GF-D8 (cell line): ENCODE results near the gene PRKCB.
"Not testable (repeated sequence)": the region's sequence is repeated elsewhere in the genome, so short reads cannot be mapped to it uniquely, and the experiment has no call there.

Experiments used
- DNase-seq: peaks from one replicate; lab custom pipeline; 2025; lab: John Stamatoyannopoulos, UW

PRKCB gene

GRCh38 chr16:24132797-24133155 lies 297.0 kb downstream of the PRKCB start:
- no peak for DNase-seq

- DNase-seq = no peak
Measured at GRCh38 chr16:24135624-24136565, 300.1 kb downstream of the PRKCB start.

DNA sequence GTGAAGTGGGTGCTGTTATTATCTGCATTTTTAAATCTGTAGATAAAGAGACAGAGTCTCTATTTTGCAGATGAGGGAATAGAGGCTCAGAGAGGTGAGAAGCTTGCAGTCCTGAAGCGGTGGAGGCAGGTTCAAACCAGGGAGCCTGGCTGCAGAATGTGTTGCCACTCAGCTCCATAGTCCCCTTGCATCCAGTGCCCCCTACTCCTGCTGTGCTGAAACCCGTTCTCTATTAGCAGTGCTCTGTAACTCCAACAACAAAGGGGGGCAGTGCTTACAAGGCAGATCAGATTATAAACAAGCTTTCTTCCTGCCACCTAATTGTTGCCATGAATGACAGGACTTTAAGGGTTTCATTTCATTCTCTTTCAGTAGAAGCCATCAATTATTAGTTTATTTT lies 302.2 kb downstream of the PRKCB start:
- DNase-seq = no peak

- DNase-seq = no peak
Measured at GRCh38 chr16:24138575-24138974, 302.8 kb downstream of the PRKCB start.

DNA sequence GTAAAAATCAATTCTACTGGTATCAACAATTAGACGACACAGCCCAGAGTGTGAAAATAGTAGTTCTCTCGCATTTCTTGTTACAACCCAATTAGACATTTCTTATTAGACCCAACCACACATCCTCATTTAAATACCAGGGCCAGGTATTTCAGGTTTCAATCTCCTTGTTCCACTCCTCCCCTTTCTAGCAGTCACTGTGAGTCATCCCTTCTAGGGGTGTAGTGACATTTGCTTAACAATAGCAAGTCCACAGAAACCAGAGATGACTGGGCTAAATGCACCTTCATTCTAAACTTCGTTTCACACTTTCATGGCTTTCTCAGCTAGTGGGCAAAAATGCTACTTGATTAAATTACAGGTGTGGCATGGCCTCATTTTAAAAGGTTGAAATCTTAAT lies 303.5 kb downstream of the PRKCB start:
- no peak for DNase-seq

GRCh38 chr16:24140730-24141129 lies 304.9 kb downstream of the PRKCB start:
- DNase-seq = no peak

GRCh38 chr16:24141466-24141865 lies 305.7 kb downstream of the PRKCB start:
- no peak for DNase-seq

GRCh38 chr16:24141917-24142316 lies 306.1 kb downstream of the PRKCB start:
- no peak for DNase-seq

DNA sequence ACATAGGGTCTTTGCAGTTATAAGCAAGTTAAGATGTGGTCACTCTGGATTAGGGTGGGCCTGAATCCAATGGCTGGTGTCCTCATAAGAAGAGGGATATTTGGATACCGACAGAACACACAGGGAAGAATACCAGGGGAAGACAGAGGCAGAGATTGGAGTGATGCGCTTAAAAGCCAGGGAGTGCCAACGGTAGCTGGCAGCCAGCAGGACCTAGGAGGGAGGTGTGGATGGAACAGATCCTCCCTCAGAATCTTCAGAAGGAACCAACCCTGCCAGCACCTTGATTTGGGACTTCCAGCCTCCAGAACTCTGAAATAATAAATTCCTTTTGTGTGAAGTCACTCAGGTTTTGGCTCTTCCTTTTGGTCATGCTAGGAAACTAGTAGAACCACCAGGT lies 310.1 kb downstream of the PRKCB start:
- no peak for DNase-seq

- DNase-seq = no peak
Measured at GRCh38 chr16:24146518-24146917, 310.7 kb downstream of the PRKCB start.

- no peak for DNase-seq
Measured at GRCh38 chr16:24149102-24149501, 313.3 kb downstream of the PRKCB start.

DNA sequence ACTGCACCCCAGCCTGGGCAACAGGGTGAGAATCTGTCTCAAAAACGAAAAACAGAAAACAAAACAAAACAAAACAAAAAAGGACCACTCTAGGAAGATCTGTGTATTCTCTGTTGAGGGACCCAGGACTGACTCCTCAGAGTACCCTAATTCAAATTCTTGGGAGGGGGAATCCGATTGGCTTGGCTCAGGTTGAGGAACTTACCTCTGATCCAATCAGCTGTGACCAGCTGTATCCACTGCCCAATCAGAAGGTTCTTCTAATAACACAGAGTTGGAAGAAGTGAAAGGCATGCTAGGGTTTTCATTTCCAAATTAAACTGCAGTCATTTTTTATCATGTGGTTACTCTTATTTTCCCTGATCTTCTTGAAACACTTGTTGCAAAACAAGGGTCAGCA lies 314.5 kb downstream of the PRKCB start:
- no peak for DNase-seq

- no peak for DNase-seq
Measured at GRCh38 chr16:24151482-24151939, 315.7 kb downstream of the PRKCB start.

DNA sequence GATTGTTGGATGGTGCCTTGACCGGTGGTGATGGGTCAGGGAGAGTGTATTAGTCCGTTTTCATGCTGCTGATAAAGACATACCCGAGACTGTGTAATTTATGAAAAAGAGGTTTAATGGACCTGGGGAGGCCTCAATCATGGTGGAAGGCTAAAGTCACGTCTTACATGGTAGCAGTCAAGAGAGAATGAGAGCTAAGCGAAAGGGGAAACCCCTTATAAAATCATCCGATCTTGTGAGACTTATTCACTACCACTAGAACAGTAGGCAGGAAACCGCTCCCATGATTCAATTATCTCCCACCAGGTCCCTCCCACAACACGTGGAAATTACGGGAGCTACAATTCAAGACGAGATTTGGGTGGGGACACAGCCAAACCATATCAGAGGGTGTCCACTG lies 316.3 kb downstream of the PRKCB start:
- DNase-seq = not testable (repeated sequence)

DNA sequence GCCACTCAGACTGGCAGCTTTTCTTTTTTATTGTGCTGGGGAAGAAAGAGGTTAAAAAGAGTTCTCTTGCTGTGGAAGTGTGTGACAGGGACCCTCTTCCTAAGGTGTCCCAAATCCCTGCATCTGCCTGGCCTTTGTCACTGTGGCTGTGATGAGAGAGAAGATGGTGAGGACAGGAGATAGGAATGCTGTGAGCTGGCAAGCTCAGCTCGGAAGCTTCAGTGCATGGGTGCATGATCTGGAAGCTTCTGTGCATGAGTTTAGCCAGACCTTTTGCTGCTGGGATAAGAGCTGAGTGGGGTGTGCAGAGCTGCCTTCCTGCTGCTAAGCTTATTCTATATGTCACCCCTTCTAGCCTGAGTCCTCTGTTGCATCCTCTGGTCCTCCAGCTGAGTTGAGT lies 317.0 kb downstream of the PRKCB start:
- DNase-seq = no peak

DNA sequence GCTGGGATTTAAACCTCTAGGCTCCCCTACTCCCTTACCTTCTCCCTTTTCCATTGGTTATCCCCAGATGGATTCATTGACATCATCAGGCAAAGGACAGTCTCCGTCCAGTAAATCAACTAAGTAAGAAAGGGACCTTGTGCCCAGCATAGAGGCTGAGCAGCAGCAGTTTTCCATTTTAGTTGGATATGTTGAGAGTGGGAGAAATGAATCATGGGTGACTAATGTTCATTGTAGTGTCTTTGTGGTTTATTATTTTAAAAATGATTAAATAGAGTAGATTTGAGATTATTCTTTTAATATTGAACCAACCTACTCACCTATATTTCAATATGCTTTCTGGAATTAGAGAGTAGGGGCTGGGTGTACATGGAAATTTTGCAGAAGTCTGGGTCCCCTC lies 321.0 kb downstream of the PRKCB start:
- no peak for DNase-seq

- DNase-seq = no peak
Measured at GRCh38 chr16:24163935-24164334, 328.2 kb downstream of the PRKCB start.

GRCh38 chr16:24164416-24164815 lies 328.6 kb downstream of the PRKCB start:
- no peak for DNase-seq

GRCh38 chr16:24165273-24165672 lies 329.5 kb downstream of the PRKCB start:
- DNase-seq = no peak

DNA sequence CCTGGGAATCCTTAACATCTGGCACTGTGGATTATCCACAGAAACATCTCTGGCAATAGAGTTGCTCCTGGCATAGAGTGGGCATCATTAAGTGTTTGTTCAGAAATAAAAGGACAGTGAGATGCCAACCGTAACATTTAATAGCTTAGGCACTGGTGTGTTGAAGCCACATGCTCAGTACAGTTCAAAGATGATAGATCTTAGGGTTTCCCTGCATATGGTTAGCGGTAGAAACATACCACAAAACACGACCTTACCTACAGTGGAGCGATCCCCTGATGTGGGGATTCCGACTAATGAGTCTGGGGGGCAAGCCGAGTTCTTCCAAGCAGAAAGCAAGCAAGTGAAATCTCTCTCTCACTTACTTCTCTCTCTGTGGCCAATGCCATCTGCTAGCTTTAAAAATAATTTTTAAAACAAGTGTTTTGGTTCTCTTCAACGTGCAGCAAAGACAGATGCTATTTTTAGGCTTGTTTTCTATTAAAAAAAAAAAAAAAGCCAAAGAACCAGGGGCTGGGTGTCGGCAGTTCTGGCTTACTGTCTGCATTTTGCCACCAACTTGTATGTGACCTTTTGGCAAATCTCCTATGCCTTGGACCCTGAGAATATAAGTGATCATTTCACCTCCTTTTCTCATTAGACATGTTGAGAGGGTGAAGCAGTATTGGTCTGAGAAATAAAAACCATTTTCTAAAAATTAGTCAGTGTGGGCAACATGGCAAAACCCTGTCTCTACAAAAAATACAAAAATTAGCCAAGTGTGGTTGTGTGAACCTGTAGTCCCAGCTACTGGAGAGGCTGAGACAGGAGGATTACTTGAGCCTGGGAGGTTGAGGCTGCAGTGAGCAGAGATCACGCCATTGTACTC lies 331.1 kb downstream of the PRKCB start:
- no peak for DNase-seq

DNA sequence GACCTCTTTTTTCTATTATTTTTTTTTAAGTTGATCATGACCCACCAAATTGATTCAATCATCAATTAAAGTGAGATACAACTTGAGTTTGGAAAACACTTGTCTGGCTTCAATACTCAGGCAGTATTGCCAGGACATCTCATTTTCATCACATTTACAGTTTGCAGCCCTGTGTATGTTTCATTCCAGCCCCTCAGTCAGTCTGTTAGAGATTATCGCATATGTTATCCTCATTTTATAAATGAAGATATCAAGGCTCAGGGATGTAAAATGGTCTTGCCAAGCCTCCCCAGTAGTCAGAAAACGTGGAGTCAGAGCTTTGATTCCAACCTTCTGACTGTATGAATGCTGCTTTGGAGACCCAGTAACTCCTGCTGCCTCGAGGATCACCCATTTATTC lies 333.1 kb downstream of the PRKCB start:
- no peak for DNase-seq

GRCh38 chr16:24170407-24170806 lies 334.6 kb downstream of the PRKCB start:
- no peak for DNase-seq

DNA sequence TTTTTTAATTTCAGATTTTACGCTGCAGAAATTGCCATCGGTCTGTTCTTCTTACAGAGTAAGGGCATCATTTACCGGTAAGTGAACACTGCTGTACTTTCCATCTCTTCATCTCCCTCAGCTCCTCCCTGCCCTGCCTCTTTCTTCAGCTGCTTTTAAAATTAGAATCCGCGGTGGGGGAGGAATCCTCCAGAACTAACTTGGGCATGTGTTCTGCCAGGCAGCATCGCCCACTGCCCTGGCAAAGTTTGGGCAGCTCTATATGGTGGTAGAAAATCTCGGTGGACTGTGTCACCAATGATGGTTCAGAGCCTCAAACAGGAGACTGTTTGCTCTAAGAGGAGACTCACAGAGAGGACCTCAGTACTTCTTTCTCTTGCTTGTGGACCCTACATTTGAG lies 338.7 kb downstream of the PRKCB start:
- no peak for DNase-seq
